Mesenchymal stem cell (in vitro differentiated cells and primary cell): ENCODE results near the gene SCFD2.

Experiments
- DNase-seq: peaks from one replicate; pipeline ENCODE4 v3.0.0-alpha.2; 2013
- H2AFZ ChIP-seq: one replicate; pipeline ENCODE4 v1.6.1; 2013; ENCODE audit warnings: low read depth, mild to moderate bottlenecking, control low read depth, inconsistent platforms, low read length, moderate library complexity
- H2AK5ac ChIP-seq: 2 replicates; pipeline ENCODE4 v1.6.1; 2013; ENCODE audit warnings: low read length, moderate library complexity, mild to moderate bottlenecking, inconsistent platforms; ENCODE audit not compliant: severe bottlenecking
- H2BK120ac ChIP-seq: one replicate; pipeline ENCODE4 v1.6.1; 2013; ENCODE audit warnings: low read depth, mild to moderate bottlenecking, inconsistent platforms, low read length, moderate library complexity
- H2BK12ac ChIP-seq, 2 experiments: one replicate each; pipeline ENCODE4 v1.6.1; 2013; ENCODE audit warnings: inconsistent platforms in 2 of 2, low read length in 2 of 2, mild to moderate bottlenecking in 2 of 2, moderate library complexity in 2 of 2, control low read depth in 1 of 2
- H2BK15ac ChIP-seq: one replicate; pipeline ENCODE4 v1.6.1; 2013; ENCODE audit warnings: mild to moderate bottlenecking, low read depth, inconsistent platforms; ENCODE audit not compliant: poor library complexity, severe bottlenecking
- H2BK5ac ChIP-seq: 2 replicates; pipeline ENCODE4 v1.6.1; 2013; ENCODE audit warnings: low read depth, mild to moderate bottlenecking, low read length, control low read depth, inconsistent platforms; ENCODE audit not compliant: poor library complexity, severe bottlenecking
- H3K14ac ChIP-seq, 2 experiments: one replicate each; pipeline ENCODE4 v1.6.1; 2013; ENCODE audit warnings: inconsistent platforms in 2 of 2, low read length in 2 of 2, control low read depth in 1 of 2, mild to moderate bottlenecking in 1 of 2, moderate library complexity in 1 of 2
- H3K18ac ChIP-seq, 2 experiments: one replicate each; pipeline ENCODE4 v1.6.1; 2013; ENCODE audit warnings: inconsistent platforms in 2 of 2, low read length in 2 of 2, control low read depth in 1 of 2, low read depth in 1 of 2, mild to moderate bottlenecking in 1 of 2
- H3K23ac ChIP-seq, 2 experiments: one replicate each; pipeline ENCODE4 v1.6.1; 2013; ENCODE audit warnings: inconsistent platforms in 2 of 2, low read length in 2 of 2, mild to moderate bottlenecking in 2 of 2, moderate library complexity in 2 of 2, control low read depth in 1 of 2
- H3K27ac ChIP-seq: 2 replicates; pipeline ENCODE4 v1.5.1; 2013; ENCODE audit warnings: mild to moderate bottlenecking, moderate library complexity, low read length, control low read depth, inconsistent platforms; ENCODE audit not compliant: poor library complexity, severe bottlenecking
- H3K27me3 ChIP-seq, 2 experiments: 2 replicates each; pipeline versions ENCODE4 v1.6.1 to v1.7.0; 2013; ENCODE audit warnings: low read length in 2 of 2, mild to moderate bottlenecking in 2 of 2, moderate library complexity in 2 of 2, control low read depth in 1 of 2, inconsistent platforms in 1 of 2; ENCODE audit not compliant: control insufficient read depth in 1 of 2, insufficient read depth in 1 of 2
- H3K36me3 ChIP-seq, 2 experiments: 2 replicates each; pipeline versions ENCODE4 v1.6.1 to v1.7.0; 2013; ENCODE audit warnings: low read length in 2 of 2, control low read depth in 1 of 2, inconsistent platforms in 1 of 2, low read depth in 1 of 2, mild to moderate bottlenecking in 1 of 2; ENCODE audit not compliant: insufficient read depth in 2 of 2, control insufficient read depth in 1 of 2
- H3K4ac ChIP-seq, 2 experiments: one replicate each; pipeline ENCODE4 v1.6.1; 2013; ENCODE audit warnings: inconsistent platforms in 2 of 2, low read length in 2 of 2, mild to moderate bottlenecking in 2 of 2, moderate library complexity in 2 of 2, control low read depth in 1 of 2, low read depth in 1 of 2
- H3K4me1 ChIP-seq: 2 replicates; pipeline ENCODE4 v1.6.1; 2013; ENCODE audit warnings: low read depth, low read length, control low read depth; ENCODE audit not compliant: control insufficient read depth, insufficient read depth
- H3K4me2 ChIP-seq: 2 replicates; pipeline ENCODE4 v1.6.1; 2013; ENCODE audit warnings: low read length, mild to moderate bottlenecking, inconsistent platforms; ENCODE audit not compliant: poor library complexity, severe bottlenecking
- H3K4me3 ChIP-seq, 2 experiments: 2 replicates each; pipeline versions ENCODE4 v1.5.1 to v1.7.0; 2013; ENCODE audit warnings: low read length in 2 of 2, mild to moderate bottlenecking in 2 of 2, control low read depth in 1 of 2, low read depth in 1 of 2; ENCODE audit not compliant: insufficient read depth in 1 of 2
- H3K79me1 ChIP-seq: replicated peaks from 2 replicates; pipeline ENCODE4 v1.6.1; 2013; ENCODE audit warnings: mild to moderate bottlenecking, control low read depth, low read length, inconsistent platforms; ENCODE audit not compliant: poor library complexity, severe bottlenecking
- H3K9ac ChIP-seq: 2 replicates; pipeline ENCODE4 v1.7.0; 2013; ENCODE audit warnings: mild to moderate bottlenecking, low read length, moderate library complexity
- H3K9me3 ChIP-seq: 2 replicates; pipeline ENCODE4 v1.7.0; 2013; ENCODE audit warnings: mild to moderate bottlenecking, low read length; ENCODE audit not compliant: control insufficient read depth
- H4K8ac ChIP-seq: one replicate; pipeline ENCODE4 v1.6.1; 2013; ENCODE audit warnings: inconsistent platforms, mild to moderate bottlenecking, low read length, moderate library complexity
- H4K91ac ChIP-seq: one replicate; pipeline ENCODE4 v1.6.1; 2013; ENCODE audit warnings: mild to moderate bottlenecking, low read length, inconsistent platforms
- WGBS: methylation state at CpG from one replicate; pipeline ENCODE4 v1.1.7; 2013; ENCODE audit warnings: mixed read lengths; 5-methylcytosine and 5-hydroxymethylcytosine counted together

SCFD2 gene

DNA sequence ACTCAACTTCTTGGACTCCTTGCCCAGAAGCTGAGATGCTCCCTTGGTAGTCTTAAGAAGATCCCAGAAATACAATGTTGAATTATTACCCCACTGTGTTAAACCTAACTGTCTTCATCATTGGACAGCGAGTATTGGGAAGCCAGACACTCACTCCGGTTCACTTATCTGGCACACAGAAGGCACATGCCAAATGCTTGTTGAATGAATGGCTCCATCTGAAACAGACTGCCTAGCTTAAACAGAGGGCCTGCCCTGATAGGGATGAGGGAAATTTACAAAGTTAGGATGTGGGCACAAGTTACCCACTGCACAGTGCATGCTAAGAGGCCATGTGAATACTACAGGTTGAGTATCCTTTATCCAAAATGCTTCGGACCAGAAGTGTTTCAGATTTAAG, 424.4 kb downstream of the SCFD2 start:
- H4K91ac ChIP-seq, result no peak overlapping the region
- no peak overlapping the region for H3K4ac ChIP-seq
- no peaks in the 10 kb centered on the region for H3K79me1 ChIP-seq
- DNase-seq, result no peak
- WGBS, result 98% methylated on average over 3 of the region's 3 CpGs
- H2BK5ac ChIP-seq, result no peak overlapping the region
- H3K36me3 ChIP-seq, result no peaks in the 10 kb centered on the region
- no peak overlapping the region for H2BK15ac ChIP-seq
- no peaks in the 10 kb centered on the region for H3K4me1 ChIP-seq
- H3K9ac ChIP-seq, result no peak overlapping the region
- no peak overlapping the region for H3K14ac ChIP-seq
- H2BK12ac ChIP-seq, result no peak overlapping the region
- no peak overlapping the region for H2AK5ac ChIP-seq
- H3K27ac ChIP-seq, result no peak overlapping the region
- H3K4me3 ChIP-seq, result no peak overlapping the region
- H2BK120ac ChIP-seq, result no peak overlapping the region
- no peak overlapping the region for H3K4me2 ChIP-seq
- H3K27me3 ChIP-seq, result no peaks in the 10 kb centered on the region
- H3K23ac ChIP-seq, result no peak overlapping the region
- no peak overlapping the region for H3K18ac ChIP-seq
- no peaks in the 10 kb centered on the region for H3K9me3 ChIP-seq
- no peak overlapping the region for H4K8ac ChIP-seq
- H2AFZ ChIP-seq, result no peak overlapping the region

DNA sequence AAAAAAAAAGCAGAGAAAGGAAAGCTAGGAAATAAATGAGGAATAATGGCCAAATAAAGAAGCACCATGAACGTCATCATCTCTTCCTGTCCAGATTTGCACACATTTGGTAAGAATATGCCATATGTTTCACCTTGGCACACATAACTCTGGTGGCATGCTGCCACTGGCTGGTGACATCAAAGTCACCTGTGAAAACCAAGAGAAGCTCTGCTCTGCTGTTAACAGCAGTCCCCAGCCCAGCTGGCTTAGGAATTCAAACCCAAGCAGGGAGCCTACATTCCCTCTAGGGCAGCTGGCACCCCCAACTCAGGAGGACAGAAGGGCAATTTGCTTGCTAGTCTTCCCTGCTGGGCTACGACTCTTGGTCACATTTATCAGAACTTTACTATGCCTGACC, 426.1 kb downstream of the SCFD2 start:
- Histone ChIP-seq H3K27me3 (no peaks in the 10 kb centered on the region), H3K79me1 (no peaks in the 10 kb centered on the region), H2BK5ac (no peak overlapping the region), H3K27ac (no peak overlapping the region), H3K18ac (no peak overlapping the region), H2BK12ac (no peak overlapping the region), H2BK120ac (no peak overlapping the region), H4K8ac (no peak overlapping the region), H3K9me3 (no peaks in the 10 kb centered on the region), H3K4me3 (no peak overlapping the region), H3K14ac (no peak overlapping the region), H3K4me2 (no peak overlapping the region), H2BK15ac (no peak overlapping the region), H3K36me3 (no peaks in the 10 kb centered on the region), H2AK5ac (no peak overlapping the region), H2AFZ (no peak overlapping the region), H4K91ac (peak overlapping the region; percentile 39), H3K4me1 (no peaks in the 10 kb centered on the region), H3K9ac (no peak overlapping the region), H3K23ac (no peak overlapping the region), H3K4ac (no peak overlapping the region)
- 98% methylated on average over 2 of the region's 2 CpGs for whole genome bisulfite sequencing
- no peak for DNase-seq

DNA sequence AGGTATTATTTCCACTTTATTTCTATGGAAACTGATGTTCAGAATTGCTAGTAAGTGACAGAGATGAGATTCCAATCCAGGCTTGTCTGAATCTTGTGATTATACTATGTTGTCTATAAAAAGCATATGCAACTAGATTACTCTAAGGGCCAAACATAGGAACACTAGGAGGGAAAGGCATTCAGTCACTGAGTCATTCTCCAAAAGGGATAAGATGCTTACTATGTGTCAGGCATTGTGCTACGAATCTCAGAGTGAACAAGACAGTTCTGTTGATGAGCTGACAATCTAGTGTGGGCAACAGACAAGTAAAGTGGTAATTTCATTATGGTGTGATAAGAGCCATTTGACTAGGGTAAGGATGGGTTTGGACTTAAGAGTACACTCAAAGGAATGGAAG, 426.5 kb downstream of the SCFD2 start:
- no peaks in the 10 kb centered on the region for H3K36me3 ChIP-seq
- H3K27ac ChIP-seq, result no peak overlapping the region
- no peaks in the 10 kb centered on the region for H3K4me1 ChIP-seq
- no peak overlapping the region for H4K91ac ChIP-seq
- no peaks in the 10 kb centered on the region for H3K9me3 ChIP-seq
- 93% methylated on average over 1 of the region's 1 CpG for WGBS
- H3K4me3 ChIP-seq, result no peak overlapping the region
- H3K27me3 ChIP-seq, result no peaks in the 10 kb centered on the region
- no peak overlapping the region for H2BK15ac ChIP-seq
- H2BK5ac ChIP-seq, result no peak overlapping the region
- no peak overlapping the region for H2AFZ ChIP-seq
- H3K18ac ChIP-seq, result no peak overlapping the region
- H3K4me2 ChIP-seq, result no peak overlapping the region
- no peaks in the 10 kb centered on the region for H3K79me1 ChIP-seq
- no peak overlapping the region for H2BK12ac ChIP-seq
- H2AK5ac ChIP-seq, result no peak overlapping the region
- no peak overlapping the region for H3K9ac ChIP-seq
- no peak overlapping the region for H4K8ac ChIP-seq
- H3K23ac ChIP-seq, result no peak overlapping the region
- no peak for DNase-seq
- H2BK120ac ChIP-seq, result no peak overlapping the region
- H3K4ac ChIP-seq, result no peak overlapping the region
- no peak overlapping the region for H3K14ac ChIP-seq

DNA sequence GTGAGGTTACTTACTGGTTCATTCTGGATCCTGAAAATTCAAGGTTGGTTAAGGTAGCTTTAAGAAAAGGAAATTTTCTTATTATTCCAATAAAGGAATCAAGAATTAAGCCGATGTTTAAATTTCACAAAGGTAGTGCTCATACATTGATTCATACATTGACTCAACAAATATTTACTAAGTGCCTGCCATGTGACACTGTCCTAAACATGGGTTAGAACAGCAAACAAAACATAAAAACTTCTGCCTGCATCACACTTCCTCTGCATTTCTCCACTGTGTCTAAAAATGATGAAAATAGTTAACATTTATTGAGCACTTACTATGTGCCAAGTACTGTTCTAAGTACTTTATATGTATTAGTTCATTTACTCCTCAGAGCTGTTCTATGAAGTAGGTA, 428.0 kb downstream of the SCFD2 start:
- Histone ChIP-seq H3K14ac (no peak overlapping the region), H3K23ac (no peak overlapping the region), H3K4me3 (no peak overlapping the region), H2BK5ac (no peak overlapping the region), H3K27me3 (no peaks in the 10 kb centered on the region), H2AK5ac (no peak overlapping the region), H2AFZ (no peak overlapping the region), H3K9ac (no peak overlapping the region), H3K36me3 (no peaks in the 10 kb centered on the region), H3K9me3 (no peaks in the 10 kb centered on the region), H3K4me2 (no peak overlapping the region), H2BK12ac (no peak overlapping the region), H3K18ac (no peak overlapping the region), H2BK120ac (no peak overlapping the region), H3K79me1 (peaks cover 2% of the 10 kb centered on the region), H4K8ac (no peak overlapping the region), H3K4me1 (no peaks in the 10 kb centered on the region), H3K4ac (no peak overlapping the region), H3K27ac (no peak overlapping the region), H4K91ac (no peak overlapping the region), H2BK15ac (no peak overlapping the region)
- no peak for DNase-seq
- 100% methylated on average over 1 of the region's 1 CpG for WGBS
